HG03575 (cell line): ENCODE data around the gene EGR1.
"Not testable (repeated sequence)": the region's sequence is repeated elsewhere in the genome, so short reads cannot be mapped to it uniquely, and the experiment has no call there.

Experiments
- ATAC-seq: cut with Tn5 transposase; IDR thresholded peaks from one replicate; pipeline ENCODE4 v1.9.1; 2021; ENCODE audit not compliant: unreplicated experiment, insufficient number of reproducible peaks, low FRiP score; ENCODE audit errors: extremely low read depth

Gene EGR1

DNA sequence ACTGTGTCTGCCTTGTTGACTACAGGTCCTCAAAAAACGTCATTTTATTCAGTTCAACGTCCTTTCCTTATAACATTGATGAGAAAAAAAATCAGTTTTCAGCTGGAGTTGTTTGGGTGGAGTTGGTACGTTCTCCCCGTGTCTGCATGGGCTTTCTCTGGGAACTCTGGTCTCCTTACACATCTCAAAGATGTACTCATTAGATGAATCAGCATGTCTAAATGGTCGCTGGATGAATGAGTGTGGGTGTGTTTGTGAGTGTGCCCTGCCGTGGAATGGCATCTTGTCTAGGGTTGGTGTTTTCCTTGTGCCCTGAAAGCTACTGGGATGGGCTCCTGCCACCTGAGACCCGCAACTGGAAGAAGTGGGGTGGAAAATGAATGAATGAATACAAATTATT is 30.1 kb downstream of the EGR1 start:
- ATAC-seq, result no peak

GRCh38 chr5:138498376-138498775 is 33.1 kb downstream of the EGR1 start:
- ATAC-seq, result no peak

DNA sequence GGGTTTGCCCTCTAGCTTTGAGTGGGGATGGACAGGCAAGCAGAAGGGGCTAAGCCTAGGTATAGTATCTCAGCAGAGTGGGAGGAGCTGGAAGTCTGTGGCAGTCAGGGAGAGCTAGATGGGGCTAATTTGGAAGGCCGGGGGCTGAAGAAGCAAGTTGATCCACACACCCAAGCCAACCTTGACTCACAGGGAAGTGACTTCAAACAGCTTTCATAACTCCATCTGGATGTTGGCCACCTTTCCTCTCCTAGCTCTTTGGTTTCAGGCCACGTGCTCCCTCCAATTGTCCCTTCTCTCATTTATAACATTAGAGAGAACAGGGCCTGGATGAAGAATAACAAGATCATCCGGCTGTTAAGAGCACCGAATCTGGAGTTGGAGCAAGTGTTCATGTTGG is 36.8 kb downstream of the EGR1 start:
- no peak for ATAC-seq

DNA sequence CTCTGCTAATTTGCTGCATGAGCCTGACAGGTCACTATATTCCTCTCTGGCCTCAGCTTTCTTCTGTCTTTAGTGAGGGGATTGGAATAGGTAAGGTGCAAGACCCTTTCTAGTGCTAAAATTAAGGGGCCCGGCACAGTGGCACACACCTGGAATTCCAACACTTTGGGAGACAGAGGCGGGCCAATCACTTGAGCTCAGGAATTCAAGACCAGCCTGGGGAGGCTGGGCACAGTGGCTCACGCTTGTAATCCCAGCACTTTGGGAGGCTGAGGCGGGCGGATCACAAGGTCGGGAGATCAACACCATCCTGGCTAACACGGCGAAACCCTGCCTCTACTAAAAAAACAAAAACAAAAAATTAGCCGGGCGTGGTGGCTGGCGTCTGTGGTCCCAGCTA is 37.2 kb downstream of the EGR1 start:
- no peak for ATAC-seq

DNA sequence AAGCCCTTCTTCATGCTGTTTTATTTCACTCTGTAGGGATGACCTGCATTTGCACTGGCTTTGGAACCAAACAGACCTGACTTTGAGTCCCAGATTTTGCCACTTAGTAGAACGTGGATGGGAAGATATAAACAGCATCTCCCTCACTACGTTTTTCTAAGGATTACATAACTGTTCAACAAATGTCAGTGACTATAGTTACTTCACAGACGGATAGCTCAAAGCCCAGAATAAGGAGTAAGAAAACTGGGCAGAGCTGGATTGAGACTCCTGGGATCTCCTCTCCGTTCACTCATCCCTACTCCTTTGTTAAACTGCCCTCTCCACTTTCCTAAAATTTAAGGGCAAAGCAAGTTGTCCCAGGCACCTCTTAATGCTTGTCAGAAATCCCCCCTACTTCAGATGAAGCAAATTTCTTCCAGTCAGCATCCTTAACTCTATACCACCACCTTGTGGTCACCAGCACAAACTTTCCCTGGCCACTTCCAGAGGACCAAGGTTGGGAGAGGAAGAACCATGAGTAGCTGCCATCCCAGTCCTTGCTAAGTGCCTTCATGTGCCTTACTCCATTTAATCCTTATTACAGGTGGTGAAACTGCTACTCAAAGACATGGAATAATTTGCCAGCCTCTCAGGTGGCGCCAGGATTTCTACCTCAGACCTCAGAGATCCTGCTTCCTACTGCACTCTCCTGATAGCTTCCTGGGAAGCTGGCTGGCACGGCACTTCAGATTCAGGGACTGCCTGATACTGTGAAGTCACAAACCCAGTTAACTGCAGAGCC is 38.4 kb downstream of the EGR1 start:
- no peak for ATAC-seq

DNA sequence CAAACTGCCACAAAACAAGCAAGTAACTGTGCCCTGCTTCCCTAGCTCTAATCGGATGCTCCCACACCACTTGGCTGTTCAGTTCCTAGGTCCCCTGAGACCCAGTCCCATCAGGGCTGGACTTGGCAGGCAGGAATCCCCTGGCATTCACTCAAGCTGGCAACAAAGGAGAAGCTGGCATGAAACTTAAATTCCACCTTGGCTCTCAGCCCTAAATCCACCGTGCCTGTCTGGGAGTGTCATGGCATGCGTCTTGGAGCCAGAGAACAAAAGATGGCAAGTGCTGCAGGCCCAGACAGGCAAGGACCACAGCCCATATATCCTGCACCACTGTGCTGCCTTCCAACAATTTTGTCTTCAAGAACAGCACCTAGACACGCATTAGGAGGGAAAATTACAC is 39.5 kb downstream of the EGR1 start:
- no peak for ATAC-seq

GRCh38 chr5:138506370-138507306 is 41.4 kb downstream of the EGR1 start:
- no peak for ATAC-seq

- ATAC-seq, result not testable (repeated sequence)
These were observed 42.2 kb downstream of the EGR1 start for GRCh38 chr5:138507485-138507884.

DNA sequence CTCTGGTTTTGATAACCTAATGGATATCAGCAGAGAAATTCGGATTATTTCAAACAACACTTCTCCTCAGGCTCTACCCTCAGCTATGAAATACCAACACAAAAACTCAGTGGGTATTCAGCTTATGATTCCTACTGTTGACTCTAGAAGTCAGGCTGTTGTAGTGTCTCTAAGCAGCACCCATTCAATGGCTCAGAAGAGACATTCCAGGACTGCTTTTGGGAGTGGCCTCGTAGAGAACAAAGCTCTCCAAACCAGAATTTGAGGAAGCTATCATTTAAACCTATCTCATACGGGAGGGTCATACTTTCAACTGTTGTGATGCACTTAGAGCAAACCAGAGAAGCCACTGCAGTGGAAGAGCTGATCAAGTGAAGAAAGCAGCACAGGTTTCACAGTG is 43.7 kb downstream of the EGR1 start:
- no peak for ATAC-seq

DNA sequence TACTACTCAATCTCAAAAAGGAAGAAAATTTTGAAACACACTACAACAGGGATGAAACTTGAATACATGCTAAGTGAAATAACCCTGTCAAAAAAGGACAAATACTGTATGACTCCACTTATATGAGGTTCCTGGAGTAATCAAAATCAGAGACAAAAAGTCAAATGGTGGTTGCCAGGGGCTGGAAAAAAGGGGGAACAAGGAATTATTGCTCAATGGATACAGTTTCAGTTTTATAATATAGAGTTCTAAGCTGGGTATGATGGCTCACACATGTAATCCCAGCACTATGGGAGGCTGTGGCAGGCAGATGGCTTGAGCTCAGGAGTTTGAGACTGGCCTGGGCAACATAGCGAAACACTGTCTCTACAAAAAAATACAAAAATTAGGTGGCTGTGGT is 48.7 kb downstream of the EGR1 start:
- ATAC-seq, result no peak

DNA sequence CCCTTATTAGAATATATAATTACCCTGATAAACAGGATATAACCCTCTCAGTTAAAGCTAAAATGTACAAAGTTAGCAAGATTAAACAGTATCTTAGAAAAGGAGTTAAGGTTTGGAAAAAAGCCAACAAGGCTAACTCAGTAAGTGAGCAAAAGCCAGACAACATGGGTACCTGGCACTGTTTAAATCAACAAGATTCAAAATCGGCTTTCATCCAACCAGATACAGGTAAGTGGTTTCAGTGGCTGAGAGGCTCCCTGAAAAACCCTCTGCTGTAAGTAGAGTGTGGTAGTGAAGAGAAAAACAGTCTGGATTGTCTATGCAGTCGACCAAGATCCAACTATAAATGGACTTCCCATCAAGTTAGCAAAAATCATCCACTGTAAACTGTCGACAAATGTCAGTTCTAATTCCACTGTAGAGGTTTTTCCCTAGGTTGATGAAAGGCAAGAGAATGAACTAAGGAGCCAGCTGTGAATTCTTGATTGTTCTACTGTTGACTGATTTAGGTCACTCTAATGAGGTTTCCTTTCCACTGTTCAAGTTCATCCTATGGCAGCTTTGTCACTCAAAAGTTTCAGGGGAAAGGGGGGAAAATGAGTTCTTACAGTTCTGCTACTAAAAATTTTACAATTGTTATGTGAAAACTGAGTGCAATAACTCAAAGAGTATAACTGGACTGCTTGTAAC is 50.4 kb downstream of the EGR1 start:
- no peak for ATAC-seq

- ATAC-seq, result no peak
These were observed 52.2 kb downstream of the EGR1 start for GRCh38 chr5:138517437-138517836.
